ENCODE results near the gene MASP1.

MASP1 gene

DNA sequence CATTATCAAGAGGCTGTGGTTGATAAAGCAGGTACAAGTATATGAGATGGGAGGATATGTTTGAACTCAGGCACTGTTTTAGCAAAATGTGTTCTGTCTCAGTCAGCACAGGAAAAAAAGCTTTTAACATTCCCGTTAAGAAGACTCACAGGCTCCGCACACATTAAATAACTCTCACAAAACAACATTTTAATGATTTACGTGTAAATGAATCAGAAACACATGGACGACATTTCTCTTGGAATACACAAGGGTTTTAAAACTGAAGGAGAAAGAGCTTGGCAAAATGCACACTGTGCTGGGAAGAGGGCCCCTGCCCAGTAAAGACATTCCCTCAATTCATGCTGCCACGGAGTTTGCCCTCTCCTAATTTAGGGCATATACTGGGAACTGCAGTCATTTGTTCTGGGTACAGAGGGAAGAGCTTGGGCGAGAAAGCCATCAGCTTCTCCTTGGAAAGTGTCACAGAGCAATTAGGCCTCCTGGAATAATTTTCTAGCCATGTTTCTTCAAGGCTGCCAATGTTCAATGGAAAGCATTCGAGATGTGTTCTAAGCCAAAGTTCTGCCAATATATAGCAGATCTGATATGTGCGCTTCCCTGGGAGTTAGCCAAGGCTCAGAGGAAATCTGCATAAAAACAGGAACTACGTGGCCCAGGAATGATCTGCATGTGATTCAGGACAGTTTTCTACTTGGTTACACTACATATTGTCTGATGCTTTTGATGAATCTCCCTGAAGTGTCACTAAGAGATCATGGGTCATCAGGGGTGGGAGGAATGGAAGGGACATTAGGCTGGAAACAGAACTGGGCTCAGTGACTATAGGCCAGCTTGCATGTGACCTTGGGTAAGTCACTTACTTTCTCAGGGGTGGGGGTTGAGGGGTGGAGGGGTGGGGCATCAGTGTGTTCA, 2.2 kb upstream of the MASP1 start:
- no peak for DNase-seq

- DNase-seq: no peak
Observed at GRCh38 chr3:187292631-187293515, 1.3 kb upstream of the MASP1 start.

DNA sequence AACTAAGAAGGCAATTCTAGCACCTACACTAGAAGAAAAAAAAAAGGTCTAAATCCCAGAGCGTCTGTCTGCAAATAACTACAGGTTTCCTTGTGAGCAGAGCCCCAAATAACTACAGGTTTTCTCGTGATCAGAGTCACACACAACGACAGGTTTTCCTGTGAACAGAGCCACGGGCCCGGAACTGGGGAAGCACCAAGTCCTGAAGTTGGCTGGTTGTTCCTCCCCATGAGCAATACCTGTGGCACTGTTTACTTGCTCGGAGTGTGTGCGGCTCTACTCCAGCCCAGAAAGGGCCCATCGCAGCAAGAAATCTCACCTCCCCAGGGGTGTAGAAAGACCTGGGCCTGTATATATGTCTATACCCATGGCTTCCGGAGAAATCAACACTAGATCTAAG, 644 bp upstream of the MASP1 start:
- DNase-seq: no peak

- no peak for DNase-seq
Observed at GRCh38 chr3:187291001-187291511, 481 bp downstream of the MASP1 start.

DNA sequence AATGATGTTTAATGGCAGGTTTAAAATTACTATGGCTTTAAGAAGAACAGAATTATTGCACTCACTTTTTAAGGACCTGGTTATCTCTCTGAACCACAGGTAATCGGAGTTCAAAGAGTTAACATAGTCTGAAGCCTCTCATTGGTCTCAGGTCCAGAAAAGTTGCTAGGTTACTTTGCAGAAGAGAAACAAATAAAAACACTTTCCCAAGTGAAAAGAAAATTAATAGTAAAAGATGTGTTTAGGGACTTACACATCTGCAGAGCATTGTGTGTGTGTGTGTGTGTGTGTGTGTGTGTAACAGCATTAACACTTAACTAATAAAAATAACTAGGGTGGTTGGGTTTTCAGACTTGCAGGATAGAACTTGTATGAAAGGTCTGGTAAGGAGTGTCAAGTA, 1.0 kb downstream of the MASP1 start:
- DNase-seq: no peak

DNA sequence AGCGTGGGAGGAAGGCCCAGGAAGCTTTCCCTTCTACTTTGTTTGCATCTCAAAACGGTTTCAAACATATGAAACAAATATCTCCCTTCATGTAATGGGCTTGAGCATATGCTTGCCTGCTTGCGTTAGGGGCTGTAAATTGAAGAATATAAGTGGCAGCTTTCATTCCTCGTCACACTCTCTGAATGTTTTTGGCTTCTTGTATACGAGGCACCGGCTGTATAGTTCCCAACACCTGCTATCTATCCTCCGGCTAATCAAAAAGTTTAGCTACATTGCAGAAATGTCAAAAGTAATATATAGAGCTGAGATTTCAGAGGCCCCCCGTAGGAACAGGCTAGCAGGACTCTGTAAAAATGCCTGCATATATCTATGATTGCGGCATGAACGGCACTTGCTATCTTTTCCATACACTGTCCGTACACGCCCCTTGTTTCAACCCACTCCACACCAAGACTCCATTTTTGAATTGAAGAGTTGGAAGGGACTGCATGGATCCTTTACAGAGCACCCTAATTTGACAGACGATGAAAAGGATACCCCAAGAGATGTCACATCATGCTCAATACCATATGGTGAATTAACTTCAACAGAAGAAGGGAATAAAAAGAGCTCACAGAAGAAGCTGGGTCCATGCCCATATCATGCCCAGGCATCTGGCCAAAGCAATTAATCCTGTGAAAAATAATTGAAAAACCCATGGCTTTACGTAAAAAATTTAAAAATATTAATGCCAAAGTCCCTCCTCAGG, 2.5 kb downstream of the MASP1 start:
- DNase-seq: no peak

DNA sequence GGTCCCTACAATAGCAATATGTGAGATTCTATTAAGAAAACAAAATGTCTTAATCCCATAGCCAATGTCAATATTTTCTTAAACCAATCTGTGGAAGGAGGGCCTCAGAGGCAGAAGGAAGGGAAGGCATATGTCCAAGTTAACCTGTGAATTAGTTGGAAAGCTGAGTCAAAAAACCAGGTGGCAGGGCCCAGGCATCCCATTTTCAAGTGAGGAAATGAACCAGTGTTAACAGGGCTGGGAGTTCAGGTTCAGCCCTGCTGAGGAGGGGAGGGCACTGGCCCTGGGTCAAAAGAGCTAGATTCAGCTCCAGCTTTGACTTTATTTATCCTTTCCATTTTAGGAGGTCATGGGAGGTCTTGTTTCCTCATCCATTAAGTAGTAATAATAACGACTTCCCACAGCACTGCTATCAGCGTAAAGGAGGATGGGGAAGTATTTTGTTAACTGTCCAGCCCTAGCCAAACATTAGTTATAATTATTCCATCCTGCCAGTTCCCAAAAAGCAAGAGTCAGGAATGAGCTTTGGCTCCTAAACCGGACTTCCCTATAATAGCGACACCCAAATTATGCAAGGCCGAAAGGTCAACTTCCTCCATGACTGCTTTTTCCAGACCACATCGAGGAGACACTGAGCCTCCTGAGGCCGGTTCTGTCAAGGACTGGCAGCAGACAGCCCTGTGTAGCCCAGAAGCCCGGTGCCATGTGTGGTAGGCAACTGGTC, 3.2 kb downstream of the MASP1 start:
- DNase-seq: no peak

DNA sequence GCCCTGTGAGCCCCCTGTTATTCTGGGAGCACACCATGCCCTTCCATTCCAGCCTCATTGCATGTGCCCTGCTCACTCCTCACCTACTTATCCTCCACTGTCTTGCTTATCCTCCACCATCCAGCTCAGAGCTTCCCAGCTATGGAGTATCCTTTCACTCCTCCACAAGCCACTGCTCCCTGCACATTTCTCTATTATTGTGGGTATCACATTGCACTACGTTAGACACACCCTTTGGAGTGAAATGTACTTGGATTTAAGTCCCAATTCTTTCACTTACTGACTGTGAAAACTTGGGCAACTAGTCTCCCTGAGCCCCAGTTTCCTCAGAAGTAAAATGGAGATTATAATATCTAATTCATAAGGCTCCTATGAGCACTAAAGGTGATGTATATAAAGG, 4.3 kb downstream of the MASP1 start:
- DNase-seq: no peak

- no peak for DNase-seq
Observed at GRCh38 chr3:187286467-187287059, 5.0 kb downstream of the MASP1 start.

DNA sequence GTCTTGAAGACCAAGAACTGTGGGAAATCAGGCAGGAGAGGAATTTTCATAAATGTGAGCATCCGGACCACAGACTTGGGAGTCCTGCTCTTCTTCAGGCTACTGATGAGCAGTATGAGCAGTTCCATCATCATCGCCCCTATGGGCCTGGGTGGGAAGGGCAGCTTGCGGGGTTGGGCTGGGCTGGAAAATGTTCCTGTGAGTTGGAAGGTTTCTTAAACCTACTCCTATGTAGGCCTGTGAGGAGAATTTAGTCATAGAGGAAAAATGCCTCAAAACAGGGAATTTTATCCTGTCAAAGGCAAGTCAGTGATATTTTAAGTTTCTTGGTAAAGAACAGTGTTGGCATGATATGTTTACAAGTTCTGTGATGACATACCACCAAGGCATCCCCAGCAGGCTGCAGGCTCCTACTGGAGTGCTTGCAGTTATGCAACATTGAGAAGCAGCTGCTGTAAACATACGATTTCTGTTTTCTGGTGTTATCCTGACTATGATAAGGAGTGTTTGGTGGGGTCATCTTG, 10.3 kb downstream of the MASP1 start:
- DNase-seq: no peak

DNA sequence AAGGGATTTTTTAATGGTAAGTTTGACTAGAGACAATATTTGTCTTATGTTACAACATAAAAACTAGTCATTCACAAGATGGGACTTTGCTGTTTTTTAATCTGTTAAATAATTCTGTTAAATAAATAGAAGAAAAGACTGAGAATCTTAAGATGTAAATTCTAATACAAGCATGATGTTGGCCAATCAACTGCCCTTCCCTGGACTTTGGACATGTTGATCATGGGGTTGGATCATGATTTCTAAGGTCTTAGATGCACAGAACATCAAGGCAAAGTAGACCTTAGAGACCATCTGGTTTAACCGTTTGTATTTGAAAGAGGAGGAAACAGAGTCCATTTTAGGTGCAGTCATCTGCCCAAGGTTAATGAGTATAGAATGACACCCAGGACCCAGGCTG, 10.9 kb downstream of the MASP1 start:
- DNase-seq: no peak

DNA sequence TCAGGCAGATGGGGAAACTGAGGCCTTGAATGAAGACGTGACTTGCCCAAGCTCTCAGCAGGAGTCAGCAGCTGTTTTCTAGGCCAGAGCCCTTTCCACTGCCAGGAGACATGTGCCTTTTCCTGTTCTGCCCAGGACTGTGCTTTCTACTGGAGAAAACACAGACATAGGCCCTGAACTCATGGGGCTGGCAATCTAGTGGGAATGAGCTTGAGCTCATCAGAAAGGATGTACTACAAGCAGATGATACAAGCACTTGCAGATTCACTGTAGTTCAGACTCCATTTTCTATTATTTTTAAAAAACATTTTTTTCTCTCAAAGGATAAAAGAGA, 14.4 kb downstream of the MASP1 start:
- no peak for DNase-seq

DNA sequence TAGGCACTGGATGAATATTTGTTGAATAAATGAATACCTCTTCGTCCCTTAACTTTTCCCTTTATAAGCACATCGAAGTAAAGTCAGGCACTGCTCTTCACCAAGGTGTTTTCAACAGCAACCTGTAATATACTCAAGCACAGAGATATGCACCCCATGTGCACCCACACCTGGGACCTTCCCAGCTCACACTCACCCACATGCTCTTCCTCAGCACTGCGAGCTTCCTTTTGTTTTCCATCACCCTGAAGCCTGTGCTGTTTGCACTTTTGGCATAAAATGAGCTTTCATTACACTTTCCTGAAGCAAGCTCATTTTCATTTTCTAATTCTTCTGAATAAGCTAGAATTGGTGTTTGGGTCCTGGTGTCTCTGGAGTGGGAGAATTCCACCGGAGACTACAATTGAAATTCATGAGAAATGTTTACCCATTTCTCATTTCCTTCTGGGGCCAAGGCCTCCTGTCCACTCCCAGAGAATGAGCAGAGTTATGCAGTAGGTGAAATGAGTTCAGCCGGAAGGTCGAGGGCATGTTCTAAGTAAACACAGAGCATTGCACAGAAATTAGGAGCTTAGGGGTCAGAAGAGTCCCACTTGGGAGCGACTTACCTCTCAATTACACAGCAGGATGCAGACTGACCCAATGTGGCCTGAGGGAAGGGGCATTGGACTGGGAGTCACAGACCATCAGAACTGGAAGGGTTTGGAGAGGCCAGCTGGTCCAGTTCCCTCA, 15.0 kb downstream of the MASP1 start:
- no peak for DNase-seq

- DNase-seq: no peak
Observed at GRCh38 chr3:187274977-187275338, 16.6 kb downstream of the MASP1 start.

DNA sequence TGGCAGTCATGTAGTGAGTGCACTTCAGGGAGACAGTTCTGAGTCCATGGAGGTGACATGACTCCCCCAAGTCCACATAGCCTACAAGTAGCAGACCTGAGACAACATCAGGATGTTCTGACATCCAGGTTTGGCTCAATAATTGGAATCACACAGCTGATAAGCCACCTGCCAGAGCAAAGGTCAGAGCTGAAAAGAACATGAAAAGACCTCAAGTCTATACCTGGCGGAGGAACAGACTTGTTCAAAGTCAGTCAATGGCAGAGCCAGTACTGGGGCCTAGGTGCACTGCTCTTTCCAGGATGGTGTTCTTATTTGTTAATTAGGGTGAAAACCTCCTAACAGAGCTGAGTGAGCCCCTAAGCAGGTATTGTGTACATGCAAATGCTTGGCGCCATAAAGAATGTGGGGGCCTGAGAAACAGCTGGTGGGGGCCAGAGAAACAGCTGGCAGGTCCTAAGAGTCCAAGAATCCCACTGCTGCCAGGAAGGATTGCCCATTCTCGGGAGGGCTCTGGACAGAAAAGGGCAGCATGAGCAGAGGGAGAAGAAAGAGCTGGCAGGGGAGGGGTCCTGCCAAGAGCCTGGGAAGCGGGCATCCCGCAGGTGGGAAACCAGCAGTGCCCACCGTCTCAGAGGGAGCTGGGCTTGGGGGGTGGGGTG, 17.1 kb downstream of the MASP1 start:
- no peak for DNase-seq

GRCh38 chr3:187271582-187271981, 20.0 kb downstream of the MASP1 start:
- no peak for DNase-seq

DNA sequence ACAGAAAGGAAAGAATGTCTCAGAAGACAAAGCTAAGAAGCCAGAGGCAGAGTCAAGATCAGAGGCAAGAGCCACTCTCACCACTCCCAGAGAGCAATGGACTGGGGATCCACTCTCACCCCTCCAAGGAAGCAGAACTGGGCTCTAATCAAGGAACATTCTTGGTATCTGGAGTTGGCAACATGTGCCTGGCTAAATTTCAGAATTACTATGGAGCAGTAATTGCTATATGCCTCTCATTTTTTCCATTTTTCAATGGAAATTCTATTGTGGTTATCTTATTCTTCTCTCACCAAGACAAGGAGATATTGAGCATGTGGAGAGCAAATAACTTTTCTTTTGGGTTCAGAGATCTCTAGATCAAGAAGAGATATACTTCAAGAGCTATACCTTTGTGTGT, 22.1 kb downstream of the MASP1 start:
- DNase-seq: no peak

GRCh38 chr3:187267306-187267705, 24.2 kb downstream of the MASP1 start:
- DNase-seq: no peak

GRCh38 chr3:187266691-187267090, 24.8 kb downstream of the MASP1 start:
- no peak for DNase-seq

DNA sequence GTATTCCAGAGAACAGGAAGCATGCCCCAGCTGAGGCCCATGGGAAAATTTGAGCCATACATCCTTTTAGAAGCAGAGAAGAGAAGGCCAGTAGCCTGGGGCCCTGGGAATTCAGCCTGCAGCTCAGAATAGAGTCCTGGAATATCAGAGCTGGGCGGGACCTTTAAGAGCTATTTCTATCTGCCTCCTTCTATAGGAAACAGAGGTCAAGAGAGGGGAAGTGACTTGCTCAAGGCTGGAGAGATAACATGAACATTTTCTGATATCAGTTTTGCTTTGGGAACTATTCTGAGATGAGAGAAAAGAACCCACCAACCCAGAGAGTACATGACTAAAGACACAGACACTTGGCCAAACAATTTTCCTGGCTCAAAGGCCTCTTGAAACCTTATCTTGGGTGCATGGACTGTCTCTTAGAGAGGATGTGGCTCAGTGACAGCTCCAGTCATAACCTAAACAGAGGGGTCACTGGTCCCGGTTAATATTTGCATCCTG, 26.0 kb downstream of the MASP1 start:
- DNase-seq: peak; percentile 45
